ENCODE data around the gene WBP2. TPM values are rescaled to one million over a fixed set of nuclear protein-coding genes. Genes with fewer than 3 reads are reported as not detected.
A peak's percentile ranks its signal among the peaks of the same experiment; 100 is the strongest.

The WBP2 gene
- total and polyA plus RNA-seq, 2 of the 13 experiments (the other 11 are each of a cell fraction or from before 2014, with no cell fraction given): 29.2 to 29.5 TPM

GRCh38 chr17:75876938-75877751 is 22.0 kb upstream of the WBP2 start (continued):
- TF ChIP-seq TIGD3 (CRISPR knock-in tag; IDR thresholded peaks at IDR 0.05; ENCODE audit: borderline replicate concordance): peak; percentile 25; the same call in 1 of the 2 replicates
- no peak for TF ChIP-seq ZBED4 (CRISPR knock-in tag; IDR thresholded peaks at IDR 0.05; ENCODE audit: borderline replicate concordance)
- TF ChIP-seq ZNF329 (CRISPR knock-in tag; IDR thresholded peaks at IDR 0.05; ENCODE audit: low read depth): no peak
- TF ChIP-seq CBX2 (IDR thresholded peaks at IDR 0.05; ENCODE audit: low read depth, low read length): no peak
- TF ChIP-seq CBX2 (CRISPR knock-in tag; IDR thresholded peaks at IDR 0.05; ENCODE audit: low read depth): no peak
- TF ChIP-seq ZSCAN5A (CRISPR knock-in tag; IDR thresholded peaks at IDR 0.05; ENCODE audit: borderline replicate concordance): peak; percentile 65; the same call in 1 of the 2 replicates
- TF ChIP-seq ONECUT2 (CRISPR knock-in tag; IDR thresholded peaks at IDR 0.05): 0 out of 2 replicates have a peak, but pooled peaks have one; percentile 36
- 0 out of 2 replicates have a peak, but pooled peaks have one; percentile 3 for TF ChIP-seq ZBTB3 (CRISPR knock-in tag; IDR thresholded peaks at IDR 0.05; ENCODE audit: borderline replicate concordance, low read depth)
- no peak for TF ChIP-seq NR2C2 (CRISPR knock-in tag; IDR thresholded peaks at IDR 0.05; ENCODE audit: borderline replicate concordance)
- no peak for TF ChIP-seq GRHL1 (CRISPR knock-in tag; conservative IDR thresholded peaks at IDR 0.05)
- no peak for TF ChIP-seq PRDM15 (CRISPR knock-in tag; IDR thresholded peaks at IDR 0.05)
- no peak; the same call in 1 of the 2 replicates for TF ChIP-seq SATB2 (CRISPR knock-in tag; IDR thresholded peaks at IDR 0.05)
- no peak for TF ChIP-seq ZSCAN31 (CRISPR knock-in tag; IDR thresholded peaks at IDR 0.05; ENCODE audit: low read depth)
- no peak for TF ChIP-seq ZNF556 (CRISPR knock-in tag; IDR thresholded peaks at IDR 0.05; ENCODE audit: borderline replicate concordance)
- peak; percentile 43; the same call in 1 of the 2 replicates for TF ChIP-seq KMT2A (CRISPR knock-in tag; IDR thresholded peaks at IDR 0.05)

Data from HepG2 (cell line).